ENCODE data around the gene KIAA0753. TPM values are rescaled to one million over a fixed set of nuclear protein-coding genes. Genes with fewer than 3 reads are reported as not detected.
"Not testable (repeated sequence)": the region's sequence is repeated elsewhere in the genome, so short reads cannot be mapped to it uniquely, and the experiment has no call there.

The KIAA0753 gene
- polyA plus RNA-seq, 4 donors: 32.4 to 39.3 (median 37.6) TPM

- DNase-seq (ENCODE audit: low read depth in 4 of 4, low spot score in 3 of 4): no peak
Measured at GRCh38 chr17:6669479-6670212, 29.1 kb upstream of the KIAA0753 start.

GRCh38 chr17:6668727-6669425 lies 28.4 kb upstream of the KIAA0753 start:
- no peak for DNase-seq (ENCODE audit: low read depth in 4 of 4, low spot score in 3 of 4)

- no peak for DNase-seq (ENCODE audit: low read depth in 4 of 4, low spot score in 3 of 4)
Measured at GRCh38 chr17:6668219-6668618, 27.7 kb upstream of the KIAA0753 start.

GRCh38 chr17:6667516-6667915 lies 27.0 kb upstream of the KIAA0753 start:
- no peak for DNase-seq (ENCODE audit: low read depth in 4 of 4, low spot score in 3 of 4)

- no peak for DNase-seq (ENCODE audit: low read depth in 4 of 4, low spot score in 3 of 4)
Measured at GRCh38 chr17:6666557-6666956, 26.0 kb upstream of the KIAA0753 start.

GRCh38 chr17:6666077-6666521 lies 25.6 kb upstream of the KIAA0753 start:
- peak in 3 of 4 donors; percentile 53 to 65 (median 65) for DNase-seq (ENCODE audit: low read depth in 4 of 4, low spot score in 3 of 4)

- not testable (repeated sequence) for DNase-seq (ENCODE audit: low read depth in 4 of 4, low spot score in 3 of 4)
Measured at GRCh38 chr17:6663200-6663599, 22.7 kb upstream of the KIAA0753 start.

GRCh38 chr17:6661464-6661848 lies 20.9 kb upstream of the KIAA0753 start:
- DNase-seq (ENCODE audit: low read depth in 4 of 4, low spot score in 3 of 4): no peak

- no peak for DNase-seq (ENCODE audit: low read depth in 4 of 4, low spot score in 3 of 4)
Measured at GRCh38 chr17:6660805-6661463, 20.4 kb upstream of the KIAA0753 start.

GRCh38 chr17:6660101-6660500 lies 19.6 kb upstream of the KIAA0753 start:
- DNase-seq (ENCODE audit: low read depth in 4 of 4, low spot score in 3 of 4): no peak

- not testable (repeated sequence) for DNase-seq (ENCODE audit: low read depth in 4 of 4, low spot score in 3 of 4)
Measured at GRCh38 chr17:6658411-6658810, 17.9 kb upstream of the KIAA0753 start.

- no peak for DNase-seq (ENCODE audit: low read depth in 4 of 4, low spot score in 3 of 4)
Measured at GRCh38 chr17:6657633-6658287, 17.2 kb upstream of the KIAA0753 start.

- not testable (repeated sequence) for DNase-seq (ENCODE audit: low read depth in 4 of 4, low spot score in 3 of 4)
Measured at GRCh38 chr17:6656797-6657632, 16.5 kb upstream of the KIAA0753 start.

GRCh38 chr17:6655732-6656361 lies 15.3 kb upstream of the KIAA0753 start:
- DNase-seq (ENCODE audit: low read depth in 4 of 4, low spot score in 3 of 4): not testable (repeated sequence)

GRCh38 chr17:6654841-6655731 lies 14.6 kb upstream of the KIAA0753 start:
- DNase-seq (ENCODE audit: low read depth in 4 of 4, low spot score in 3 of 4): no peak

GRCh38 chr17:6651919-6652452 lies 11.5 kb upstream of the KIAA0753 start:
- DNase-seq (ENCODE audit: low read depth in 4 of 4, low spot score in 3 of 4): no peak

- DNase-seq (ENCODE audit: low read depth in 4 of 4, low spot score in 3 of 4): peak; percentile 84 to 87 (median 86)
Measured at GRCh38 chr17:6651354-6651918, 10.9 kb upstream of the KIAA0753 start, which contains the start of the genes C17orf100 and MED31. TSS of gene C17orf100 (plus strand) at chr17:6651762. CDS start at chr17:6651914, 152 bp downstream. TSS of gene MED31 (minus strand) at chr17:6651605. CDS start at chr17:6651528, 77 bp downstream.

GRCh38 chr17:6648181-6648580 lies 7.7 kb upstream of the KIAA0753 start:
- DNase-seq (ENCODE audit: low read depth in 4 of 4, low spot score in 3 of 4): no peak

Measured in right renal pelvis (tissue), 4 donors.